WTC11 (cell line): ENCODE measurements around the gene PITPNC1. TPM values are rescaled to one million over a fixed set of nuclear protein-coding genes. Genes with fewer than 3 reads are reported as not detected.

Experiments
- ATAC-seq: fragments of 200-7000 bp; cut with Tn5 transposase; 2 replicates; pipeline ENCODE4 v1.10.0; 2021; ENCODE audit warnings: mild to moderate bottlenecking, moderate library complexity
- CTCF ChIA-PET: fragments of 300-600 bp; sonication (Branson Sonifier 250); formaldehyde crosslinking; loops from one replicate; lab custom pipeline; 2021; ENCODE audit warnings: antibody characterized with exemption; lab: Charles Lee
- POLR2A ChIA-PET: fragments of 350-600 bp; sonication (Branson Sonifier 250); formaldehyde crosslinking; loops from one replicate; lab custom pipeline; 2021; ENCODE audit warnings: antibody characterized with exemption; lab: Charles Lee
- DNase-seq: peaks from one replicate; pipeline ENCODE4 v3.0.0; 2021; ENCODE audit warnings: low spot score
- H3K27ac Mint-ChIP-seq: 2 replicates; pipeline ENCODE4 v1.8.0; 2021; ENCODE audit warnings: mixed read lengths
- H3K27me3 Mint-ChIP-seq: 2 replicates; pipeline ENCODE4 v1.8.0; 2021; ENCODE audit warnings: low read depth, mild to moderate bottlenecking, moderate library complexity, mixed read lengths
- H3K36me3 Mint-ChIP-seq: 2 replicates; pipeline ENCODE4 v1.8.0; 2021; ENCODE audit warnings: mixed read lengths
- H3K4me1 Mint-ChIP-seq: 2 replicates; pipeline ENCODE4 v1.8.0; 2022; ENCODE audit warnings: mixed read lengths
- H3K4me3 Mint-ChIP-seq: 2 replicates; pipeline ENCODE4 v1.8.0; 2021; ENCODE audit warnings: mild to moderate bottlenecking, moderate library complexity, mixed read lengths
- H3K9me3 Mint-ChIP-seq: 2 replicates; pipeline ENCODE4 v1.8.0; 2021; ENCODE audit warnings: mixed read lengths
- AR ChIP-seq: fragments of 250-450 bp; sonication (Bioruptor Pico); IDR thresholded peaks from 2 replicates; pipeline ENCODE4 v1.9.0; 2021; ENCODE audit warnings: mild to moderate bottlenecking
- ATF1 ChIP-seq: sonication (generic); formaldehyde crosslinking; IDR thresholded peaks from 2 replicates; pipeline ENCODE4 v1.8.1; 2023; ENCODE audit warnings: mild to moderate bottlenecking, moderate library complexity, missing genetic modification reagents
- CDX4 ChIP-seq: fragments of 250-450 bp; sonication (Bioruptor Pico); IDR thresholded peaks from 2 replicates; pipeline ENCODE4 v1.9.0; 2021; ENCODE audit warnings: moderate library complexity, mild to moderate bottlenecking, inconsistent platforms, borderline replicate concordance
- CTCF ChIP-seq: fragments of 200-600 bp; IDR thresholded peaks from 2 replicates; pipeline ENCODE4 v1.8.0; 2022; ENCODE audit warnings: antibody characterized with exemption
- ELF4 ChIP-seq: sonication (generic); formaldehyde crosslinking; IDR thresholded peaks from 2 replicates; pipeline ENCODE4 v1.8.1; 2022; ENCODE audit warnings: low read depth, mild to moderate bottlenecking, moderate library complexity, missing genetic modification reagents
- ERG ChIP-seq: fragments of 250-450 bp; sonication (Bioruptor Pico); IDR thresholded peaks from 2 replicates; pipeline ENCODE4 v1.8.0; 2021; ENCODE audit warnings: mild to moderate bottlenecking
- ESRRA ChIP-seq: sonication (generic); formaldehyde crosslinking; IDR thresholded peaks from 2 replicates; pipeline ENCODE4 v1.8.1; 2022; ENCODE audit warnings: mild to moderate bottlenecking, missing genetic modification reagents, borderline replicate concordance
- FOXK1 ChIP-seq: sonication (generic); formaldehyde crosslinking; IDR thresholded peaks from 2 replicates; pipeline ENCODE4 v1.8.0; 2022; ENCODE audit warnings: mild to moderate bottlenecking, moderate library complexity, missing genetic modification reagents
- GABPB1 ChIP-seq: sonication (generic); formaldehyde crosslinking; IDR thresholded peaks from 2 replicates; pipeline ENCODE4 v1.8.1; 2023; ENCODE audit warnings: mild to moderate bottlenecking, missing genetic modification reagents
- GTF2I ChIP-seq: fragments of 250-450 bp; sonication (Bioruptor Pico); conservative IDR thresholded peaks from 2 replicates; pipeline ENCODE4 v1.4.0; 2021; ENCODE audit warnings: mild to moderate bottlenecking
- IRF1 ChIP-seq: sonication (generic); formaldehyde crosslinking; IDR thresholded peaks from 2 replicates; pipeline ENCODE4 v1.8.0; 2023; ENCODE audit warnings: missing genetic modification reagents
- MLX ChIP-seq: sonication (generic); formaldehyde crosslinking; IDR thresholded peaks from 2 replicates; pipeline ENCODE4 v1.8.1; 2023; ENCODE audit warnings: mild to moderate bottlenecking, missing genetic modification reagents, moderate library complexity
- NFATC4 ChIP-seq: fragments of 250-450 bp; sonication (Bioruptor Pico); IDR thresholded peaks from 2 replicates; pipeline ENCODE4 v1.9.0; 2021; ENCODE audit warnings: mild to moderate bottlenecking
- NFE2L1 ChIP-seq: sonication (generic); formaldehyde crosslinking; IDR thresholded peaks from 2 replicates; pipeline ENCODE4 v1.8.1; 2023; ENCODE audit warnings: missing genetic modification reagents
- NFYB ChIP-seq: sonication (generic); formaldehyde crosslinking; conservative IDR thresholded peaks from 2 replicates; pipeline ENCODE4 v1.8.0; 2022; ENCODE audit warnings: low read depth, missing genetic modification reagents
- NR3C1 ChIP-seq: sonication (generic); formaldehyde crosslinking; conservative IDR thresholded peaks from 2 replicates; pipeline ENCODE4 v1.8.1; 2023; ENCODE audit warnings: low read depth, mild to moderate bottlenecking, missing genetic modification reagents
- OVOL2 ChIP-seq: fragments of 250-450 bp; sonication (Bioruptor Pico); IDR thresholded peaks from 2 replicates; pipeline ENCODE4 v1.9.0; 2021; ENCODE audit warnings: mild to moderate bottlenecking, borderline replicate concordance
- SMAD3 ChIP-seq: sonication (generic); formaldehyde crosslinking; IDR thresholded peaks from 2 replicates; pipeline ENCODE4 v1.8.0; 2022; ENCODE audit warnings: missing genetic modification reagents, mild to moderate bottlenecking, borderline replicate concordance
- TP53 ChIP-seq: sonication (generic); formaldehyde crosslinking; IDR thresholded peaks from 2 replicates; pipeline ENCODE4 v1.8.1; 2023; ENCODE audit warnings: mild to moderate bottlenecking, missing genetic modification reagents
- USF1 ChIP-seq: sonication (generic); formaldehyde crosslinking; IDR thresholded peaks from 2 replicates; pipeline ENCODE4 v1.8.0; 2022; ENCODE audit warnings: mild to moderate bottlenecking, missing genetic modification reagents
- ZBTB21 ChIP-seq: sonication (generic); formaldehyde crosslinking; IDR thresholded peaks from 2 replicates; pipeline ENCODE4 v1.8.1; 2023; ENCODE audit warnings: mild to moderate bottlenecking, missing genetic modification reagents, borderline replicate concordance
- ZMAT4 ChIP-seq: fragments of 250-450 bp; sonication (Bioruptor Pico); IDR thresholded peaks from 2 replicates; pipeline ENCODE4 v1.9.0; 2021; ENCODE audit warnings: mild to moderate bottlenecking
- ZNF416 ChIP-seq: fragments of 250-450 bp; sonication (Bioruptor Pico); IDR thresholded peaks from 2 replicates; pipeline ENCODE4 v1.9.0; 2021; ENCODE audit warnings: mild to moderate bottlenecking, inconsistent platforms
- total RNA-seq: library from RNA; stranded (reverse); gene quantifications from 3 replicates; pipeline ENCODE4 v1.2.3, GENCODE V29; 2021

The PITPNC1 gene
- total RNA-seq, 1 experiment from 2014 or later, result 39.8 TPM

- TF ChIP-seq AR (CRISPR knock-in tag) (no peak), MLX (CRISPR knock-in tag) (no peak), GTF2I (CRISPR knock-in tag) (no peak), USF1 (CRISPR knock-in tag) (no peak), ZNF416 (no peak), TP53 (no peak), ATF1 (CRISPR knock-in tag) (no peak)
Measured at GRCh38 chr17:67682196-67682595, 305.1 kb downstream of the PITPNC1 start (continued).

GRCh38 chr17:67685351-67685750 is 308.3 kb downstream of the PITPNC1 start:
- POLR2A ChIA-PET, result no interaction called here
- no peak for TF ChIP-seq NFE2L1 (CRISPR knock-in tag)
- no peak for TF ChIP-seq SMAD3 (CRISPR knock-in tag)
- no peak for TF ChIP-seq ELF4
- no peak for TF ChIP-seq CDX4 (CRISPR knock-in tag)
- TF ChIP-seq NFYB (CRISPR knock-in tag), result no peak
- no peak for TF ChIP-seq NR3C1 (CRISPR knock-in tag)
- no peak for TF ChIP-seq ESRRA (CRISPR knock-in tag)
- TF ChIP-seq NFATC4, result no peak
- DNase-seq, result no peak
- Mint-ChIP-seq H3K4me1 (peaks cover 18% of the 10 kb centered on the region), H3K36me3 (peaks cover 3% of the 10 kb centered on the region; the same call in 1 of the 2 replicates), H3K9me3 (no peaks in the 10 kb centered on the region), H3K27me3 (no peaks in the 10 kb centered on the region), H3K4me3 (no peak overlapping the region), H3K27ac (no peak overlapping the region)
- no peak for ATAC-seq
- CTCF ChIA-PET, result no interaction called here

- H3K27me3 Mint-ChIP-seq, result no peaks in the 10 kb centered on the region
- no peak overlapping the region for H3K4me3 Mint-ChIP-seq
- peaks cover 3% of the 10 kb centered on the region; the same call in 1 of the 2 replicates for H3K36me3 Mint-ChIP-seq
- no peaks in the 10 kb centered on the region for H3K9me3 Mint-ChIP-seq
- TF ChIP-seq ATF1 (CRISPR knock-in tag) (no peak), IRF1 (CRISPR knock-in tag) (no peak), ZBTB21 (CRISPR knock-in tag) (no peak), ERG (no peak), CTCF (no peak), NR3C1 (CRISPR knock-in tag) (no peak), GABPB1 (CRISPR knock-in tag) (no peak), FOXK1 (CRISPR knock-in tag) (no peak), OVOL2 (CRISPR knock-in tag) (no peak), ZMAT4 (CRISPR knock-in tag) (no peak)
- H3K4me1 Mint-ChIP-seq, result peaks cover 18% of the 10 kb centered on the region
- POLR2A ChIA-PET, result no interaction called here
- H3K27ac Mint-ChIP-seq, result no peak overlapping the region
- ATAC-seq, result no peak
- CTCF ChIA-PET, result interaction anchor here (1.2 to 3.1 kb wide), 2 partner anchors 79 to 312 kb away, joined by 3 to 15 read pairs; no protein-coding TSS in a partner anchor
- no peak for DNase-seq
Measured at GRCh38 chr17:67686241-67686640, 309.2 kb downstream of the PITPNC1 start.
